Transverse colon (tissue), 3 donors: ENCODE results near the gene RAF1.

Experiments used
- CTCF ChIP-seq, 5 experiments: fragments of 200-600 bp in 3 of 5; fragments of 450-650 bp in 2 of 5; sonication (generic) in 3 of 5; IDR thresholded peaks; 1 replicate in 2 of 5; 2 replicates in 3 of 5; pipeline ENCODE4 v1.5.1; 2016 to 2017; ENCODE audit warnings: antibody characterized with exemption in 5 of 5, inconsistent platforms in 3 of 5, mild to moderate bottlenecking in 2 of 5, moderate library complexity in 1 of 5
- EP300 ChIP-seq: sonication (generic); formaldehyde crosslinking; IDR thresholded peaks from one replicate; pipeline ENCODE4 v1.6.1; 2017; ENCODE audit warnings: antibody characterized with exemption, low read depth

GRCh38 chr3:12618426-12618825, 45.5 kb downstream of the RAF1 start:
- TF ChIP-seq CTCF (IDR thresholded peaks at IDR 0.05) (no peak), EP300 (no peak)
